Measurements from ENCODE around the gene GREB1. TPM values are rescaled to one million over a fixed set of nuclear protein-coding genes. Genes with fewer than 3 reads are reported as not detected.
"Not testable (repeated sequence)": the region's sequence is repeated elsewhere in the genome, so short reads cannot be mapped to it uniquely, and the experiment has no call there.

GREB1 gene
- polyA plus RNA-seq, 5 donors = 10.0 to 18.5 (median 13.2) TPM

- no peak for DNase-seq
Measured at GRCh38 chr2:11658208-11659114, 124.6 kb downstream of the GREB1 start.

- no peak for DNase-seq
Measured at GRCh38 chr2:11659115-11659475, 125.2 kb downstream of the GREB1 start.

GRCh38 chr2:11659851-11660250 is 126.0 kb downstream of the GREB1 start:
- DNase-seq = no peak

GRCh38 chr2:11660396-11660795 is 126.6 kb downstream of the GREB1 start:
- DNase-seq = not testable (repeated sequence)

GRCh38 chr2:11661891-11662435 is 128.1 kb downstream of the GREB1 start:
- no peak for DNase-seq

GRCh38 chr2:11662882-11663281 is 129.0 kb downstream of the GREB1 start:
- no peak for DNase-seq

GRCh38 chr2:11663427-11663826 is 129.6 kb downstream of the GREB1 start:
- DNase-seq = no peak

GRCh38 chr2:11665028-11665427 is 131.2 kb downstream of the GREB1 start:
- DNase-seq = no peak

GRCh38 chr2:11665510-11666362 is 131.9 kb downstream of the GREB1 start:
- DNase-seq = no peak

GRCh38 chr2:11667194-11667593 is 133.3 kb downstream of the GREB1 start:
- no peak for DNase-seq

GRCh38 chr2:11667866-11668637 is 134.2 kb downstream of the GREB1 start:
- DNase-seq = no peak

GRCh38 chr2:11669454-11670291 is 135.8 kb downstream of the GREB1 start, which contains the start of gene NTSR2:
TSS of gene NTSR2 (minus strand) at chr2:11670195. CDS start at chr2:11670129, 66 bp downstream.
- DNase-seq = peak; percentile 72 to 73

GRCh38 chr2:11672407-11672806 is 138.6 kb downstream of the GREB1 start:
- DNase-seq = no peak

GRCh38 chr2:11674983-11675382 is 141.1 kb downstream of the GREB1 start:
- DNase-seq = no peak

GRCh38 chr2:11675423-11676112 is 141.7 kb downstream of the GREB1 start:
- no peak for DNase-seq

GRCh38 chr2:11676640-11677039 is 142.8 kb downstream of the GREB1 start:
- DNase-seq = no peak

- DNase-seq = no peak
Measured at GRCh38 chr2:11677136-11678055, 143.6 kb downstream of the GREB1 start.

GRCh38 chr2:11678306-11678960 is 144.6 kb downstream of the GREB1 start:
- DNase-seq = no peak
